B cell (primary cell): Measurements from ENCODE around the gene NUP58. TPM values are rescaled to one million over a fixed set of nuclear protein-coding genes. Genes with fewer than 3 reads are reported as not detected.

ENCODE experiments used
- ATAC-seq: fragments of 200-7000 bp; cut with Tn5 transposase; one replicate; pipeline ENCODE4 v1.10.0; 2021; ENCODE audit warnings: low read depth, mild to moderate bottlenecking, moderate number of reproducible peaks, moderate library complexity
- CTCF ChIA-PET: fragments of 350-600 bp; sonication (Branson Sonifier 250); formaldehyde crosslinking; loops from one replicate; lab custom pipeline; 2021; ENCODE audit warnings: antibody characterized with exemption, inconsistent platforms; lab: Charles Lee
- POLR2A ChIA-PET: fragments of 350-600 bp; sonication (Branson Sonifier 250); formaldehyde crosslinking; loops from one replicate; lab custom pipeline; 2021; ENCODE audit warnings: antibody characterized with exemption; lab: Charles Lee
- DNase-seq: peaks from one replicate; pipeline ENCODE4 v3.0.0; 2013
- H2AFZ ChIP-seq: 2 replicates; pipeline ENCODE4 v1.6.1; 2012; ENCODE audit warnings: mild to moderate bottlenecking, low read depth, low read length; ENCODE audit not compliant: insufficient read depth, poor library complexity, severe bottlenecking
- H3K27ac ChIP-seq, 2 donors: 1 replicate in 1 of 2; 2 replicates in 1 of 2; pipeline ENCODE4 v1.5.1; 2012 to 2013; ENCODE audit warnings: low read length in 2 of 2, mild to moderate bottlenecking in 2 of 2, moderate library complexity in 1 of 2
- H3K27me3 ChIP-seq, 4 experiments: fragments of 200-600 bp in 1 of 4; sonication (generic) in 1 of 4; replicated peaks in 1 of 4; 1 replicate in 2 of 4; 2 replicates in 2 of 4; pipeline versions ENCODE4 v1.6.1 to v1.7.0; 2013 to 2016; ENCODE audit warnings: low read length in 3 of 4, mild to moderate bottlenecking in 2 of 4, mixed read lengths in 1 of 4, moderate library complexity in 1 of 4; ENCODE audit not compliant: insufficient read depth in 4 of 4, control insufficient read depth in 3 of 4; ENCODE audit errors: control extremely low read depth in 1 of 4
- H3K36me3 ChIP-seq, 2 experiments: replicated peaks in 1 of 2; 1 replicate in 1 of 2; 2 replicates in 1 of 2; pipeline versions ENCODE4 v1.6.1 to v1.7.1; 2013; ENCODE audit warnings: low read length in 1 of 2; ENCODE audit not compliant: insufficient read depth in 2 of 2, control insufficient read depth in 1 of 2; ENCODE audit errors: control extremely low read depth in 1 of 2, extremely low read depth in 1 of 2
- H3K4me1 ChIP-seq, 2 donors: fragments of 200-600 bp in 1 of 2; sonication (generic) in 1 of 2; 1 replicate in 1 of 2; 2 replicates in 1 of 2; pipeline versions ENCODE4 v1.5.1 to v1.6.1; 2013 to 2017; ENCODE audit warnings: low read length in 2 of 2; ENCODE audit not compliant: control insufficient read depth in 2 of 2, insufficient read depth in 2 of 2
- H3K4me2 ChIP-seq: replicated peaks from 2 replicates; pipeline ENCODE3; 2012; ENCODE audit warnings: mild to moderate bottlenecking, low read depth, low read length; ENCODE audit not compliant: poor library complexity, severe bottlenecking
- H3K4me3 ChIP-seq, 5 experiments: fragments of 200-600 bp in 1 of 5; sonication (generic) in 1 of 5; 1 replicate in 3 of 5; 2 replicates in 2 of 5; pipeline versions ENCODE4 v1.5.1 to v1.7.0; 2011 to 2016; ENCODE audit warnings: low read length in 4 of 5, mild to moderate bottlenecking in 4 of 5, low read depth in 2 of 5, control low read depth in 1 of 5, moderate library complexity in 1 of 5; ENCODE audit not compliant: insufficient read depth in 1 of 5; ENCODE audit errors: control extremely low read depth in 1 of 5, extremely low read depth in 1 of 5
- H3K79me2 ChIP-seq: fragments of 200-600 bp; sonication (generic); one replicate; pipeline ENCODE4 v1.6.0; 2016; ENCODE audit warnings: low read length; ENCODE audit not compliant: control insufficient read depth, insufficient read depth
- H3K9ac ChIP-seq: fragments of 200-600 bp; sonication (generic); 2 replicates; pipeline ENCODE4 v1.6.1; 2017; ENCODE audit warnings: mild to moderate bottlenecking, low read length, moderate library complexity
- H3K9me3 ChIP-seq, 3 donors: one replicate each; pipeline versions ENCODE4 v1.6.1 to v1.7.1; 2013; ENCODE audit warnings: low read length in 2 of 3; ENCODE audit not compliant: control insufficient read depth in 2 of 3, insufficient read depth in 1 of 3; ENCODE audit errors: control extremely low read depth in 1 of 3
- H4K20me1 ChIP-seq: 2 replicates; pipeline ENCODE4 v1.6.0; 2012; ENCODE audit warnings: mild to moderate bottlenecking, low read length; ENCODE audit not compliant: insufficient read depth, control insufficient read depth, poor library complexity, severe bottlenecking
- H3K27ac Mint-ChIP-seq: one replicate; pipeline ENCODE4 v1.8.0; 2021; ENCODE audit warnings: mixed read lengths
- H3K27me3 Mint-ChIP-seq: one replicate; pipeline ENCODE4 v1.8.0; 2021; ENCODE audit warnings: mixed read lengths
- H3K4me1 Mint-ChIP-seq: one replicate; pipeline ENCODE4 v1.8.0; 2021; ENCODE audit warnings: mixed read lengths
- H3K4me3 Mint-ChIP-seq: one replicate; pipeline ENCODE4 v1.8.0; 2021; ENCODE audit warnings: mixed read lengths
- H3K9me3 Mint-ChIP-seq: one replicate; pipeline ENCODE4 v1.8.0; 2022; ENCODE audit warnings: mixed read lengths; ENCODE audit not compliant: insufficient read depth
- EZH2 ChIP-seq: IDR thresholded peaks from 2 replicates; pipeline ENCODE4 v1.6.1; 2012; ENCODE audit warnings: borderline replicate concordance, low read depth, mild to moderate bottlenecking, moderate library complexity, low read length; ENCODE audit not compliant: insufficient read depth, poor library complexity, severe bottlenecking
- WGBS: methylation state at CpG from one replicate; pipeline ENCODE4 v1.1.5; 2013; ENCODE audit warnings: missing lambda C conversion rate; ENCODE audit not compliant: insufficient coverage; 5-methylcytosine and 5-hydroxymethylcytosine counted together
- intact Hi-C: fragments of 100-400 bp; cut with micrococcal nuclease; formaldehyde crosslinking; loops from one replicate; pipeline ENCODE4 v1.10.0; 2022
- polyA plus RNA-seq: library from polyadenylated mRNA; depleted of rRNA; stranded (reverse); fragments of >200 nt; gene quantifications from 2 replicates; pipeline ENCODE4 v1.2.3, GENCODE V29; 2012
- total RNA-seq, 2 donors: library from RNA; stranded (reverse); fragments of 120-200 nt in 1 of 2; gene quantifications; 1 replicate in 1 of 2; 2 replicates in 1 of 2; pipeline versions ENCODE4 v1.2.3 to v1.2.4, GENCODE V29; 2013 to 2022
- TF ChIP-seq, protein P1 (sequence below): fragments of 200-600 bp; IDR thresholded peaks from one replicate; pipeline ENCODE4 v1.8.0; 2022; ENCODE audit warnings: antibody characterized with exemption, mild to moderate bottlenecking

Gene NUP58
- total and polyA plus RNA-seq, 2 donors (not counting 1 experiment from before 2014, with no cell fraction given) = 11.8 to 41.0 TPM

DNA sequence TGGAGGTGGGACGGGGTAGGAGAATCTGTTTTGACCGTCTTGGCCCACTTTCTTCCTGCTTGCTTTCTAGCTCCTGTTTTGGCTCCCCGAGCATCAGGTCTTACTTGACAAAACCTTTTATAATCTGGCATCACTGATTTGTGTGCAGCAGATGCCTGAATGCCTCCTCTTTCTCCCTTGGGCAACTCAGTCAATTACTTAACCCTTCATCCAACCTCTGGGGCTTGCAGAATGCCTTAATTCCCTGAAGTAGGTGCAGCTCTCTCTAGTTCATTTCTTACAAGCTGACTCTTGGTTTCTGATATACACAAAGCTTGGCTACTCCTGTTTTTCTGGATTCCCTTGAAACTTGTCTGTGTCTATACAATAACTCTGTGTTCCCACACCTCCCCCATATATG lies 5.7 kb upstream of the NUP58 start:
- Mint-ChIP-seq H3K27ac (no peak overlapping the region), H3K4me1 (peaks cover 5% of the 10 kb centered on the region), H3K27me3 (peaks cover 47% of the 10 kb centered on the region), H3K9me3 (no peaks in the 10 kb centered on the region), H3K4me3 (no peak overlapping the region)
- Histone ChIP-seq H3K79me2 (peaks cover 7% of the 10 kb centered on the region), H3K27me3 (peaks cover 0 to 32% (median 28%) of the 10 kb centered on the region in 4 experiments), H3K36me3 (no peaks in the 10 kb centered on the region), H3K4me1 (peaks cover 2 to 3% of the 10 kb centered on the region in 2 donors), H3K4me2 (no peak overlapping the region), H2AFZ (no peak overlapping the region), H3K9me3 (peaks cover 0 to 2% (median 0%) of the 10 kb centered on the region in 3 donors), H4K20me1 (no peaks in the 10 kb centered on the region), H3K4me3 (no peak overlapping the region), H3K9ac (no peak overlapping the region), H3K27ac (no peak overlapping the region)
- ChIA-PET POLR2A (no interaction called here), CTCF (interaction anchor here (2.4 kb wide), 1 partner anchor 62 kb away, joined by 5 read pairs; no protein-coding TSS in a partner anchor)
- intact Hi-C loops = no loop called here
- DNase-seq (no peak), ATAC-seq (no peak)
- TF ChIP-seq EZH2 = no peak
- TF ChIP-seq, protein P1, sequence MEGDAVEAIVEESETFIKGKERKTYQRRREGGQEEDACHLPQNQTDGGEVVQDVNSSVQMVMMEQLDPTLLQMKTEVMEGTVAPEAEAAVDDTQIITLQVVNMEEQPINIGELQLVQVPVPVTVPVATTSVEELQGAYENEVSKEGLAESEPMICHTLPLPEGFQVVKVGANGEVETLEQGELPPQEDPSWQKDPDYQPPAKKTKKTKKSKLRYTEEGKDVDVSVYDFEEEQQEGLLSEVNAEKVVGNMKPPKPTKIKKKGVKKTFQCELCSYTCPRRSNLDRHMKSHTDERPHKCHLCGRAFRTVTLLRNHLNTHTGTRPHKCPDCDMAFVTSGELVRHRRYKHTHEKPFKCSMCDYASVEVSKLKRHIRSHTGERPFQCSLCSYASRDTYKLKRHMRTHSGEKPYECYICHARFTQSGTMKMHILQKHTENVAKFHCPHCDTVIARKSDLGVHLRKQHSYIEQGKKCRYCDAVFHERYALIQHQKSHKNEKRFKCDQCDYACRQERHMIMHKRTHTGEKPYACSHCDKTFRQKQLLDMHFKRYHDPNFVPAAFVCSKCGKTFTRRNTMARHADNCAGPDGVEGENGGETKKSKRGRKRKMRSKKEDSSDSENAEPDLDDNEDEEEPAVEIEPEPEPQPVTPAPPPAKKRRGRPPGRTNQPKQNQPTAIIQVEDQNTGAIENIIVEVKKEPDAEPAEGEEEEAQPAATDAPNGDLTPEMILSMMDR = no peak
- 90% methylated on average over 1 of the region's 3 CpGs for WGBS

DNA sequence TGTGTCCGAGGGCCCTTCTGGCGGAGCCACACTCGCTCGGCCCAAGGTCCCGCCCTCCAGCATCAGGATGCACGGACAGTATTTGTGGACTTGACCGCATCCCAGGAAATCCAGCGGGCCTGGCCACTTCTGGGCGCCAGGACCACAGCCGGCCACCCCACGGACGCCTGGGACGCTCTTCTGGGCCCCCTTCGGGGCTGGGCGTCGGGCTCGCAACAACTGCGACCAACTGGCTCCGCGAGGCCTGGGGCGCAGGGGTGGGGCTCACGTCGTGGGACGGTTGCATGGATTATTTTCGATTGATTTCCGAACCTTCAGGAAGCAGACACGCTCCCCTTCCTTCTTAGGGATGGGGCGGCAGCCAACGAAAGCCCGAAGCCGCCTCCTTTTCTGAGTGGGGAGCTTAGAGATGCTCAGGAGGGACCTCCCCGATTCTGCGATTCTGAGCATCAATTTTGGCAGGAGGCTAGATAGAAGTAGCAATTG lies 521 bp upstream of the NUP58 start:
- H3K4me1 ChIP-seq = peaks cover 13 to 17% of the 10 kb centered on the region in 2 donors
- H3K9ac ChIP-seq = peak overlapping the region; percentile 86
- Mint-ChIP-seq H3K4me1 (peaks cover 33% of the 10 kb centered on the region), H3K9me3 (no peaks in the 10 kb centered on the region), H3K27ac (peak overlapping the region; percentile 95), H3K4me3 (peak overlapping the region; percentile 87), H3K27me3 (peaks cover 22% of the 10 kb centered on the region)
- intact Hi-C loops = loop anchor here (1.0 to 5.0 kb wide), 6 partner anchors 14 to 1951 kb away; partner anchors contain the start of genes MTMR6 and RPL21
- peaks cover 53% of the 10 kb centered on the region for H3K79me2 ChIP-seq
- H3K4me3 ChIP-seq = peak overlapping the region; percentile 69 to 94 (median 86)
- WGBS = 34% methylated on average over 29 of the region's 33 CpGs
- TF ChIP-seq, protein P1 = no peak
- TF ChIP-seq EZH2 = no peak
- H3K27ac ChIP-seq = peak overlapping the region; percentile 90 to 97
- ATAC-seq (peak; percentile 19), DNase-seq (no peak)
- peaks cover 0 to 9% of the 10 kb centered on the region in 2 experiments for H3K36me3 ChIP-seq
- peak overlapping the region; percentile 71 for H3K4me2 ChIP-seq
- H3K9me3 ChIP-seq = peaks cover 0 to 6% (median 0%) of the 10 kb centered on the region in 3 donors
- H4K20me1 ChIP-seq = peaks cover 10% of the 10 kb centered on the region
- ChIA-PET POLR2A (no interaction called here), CTCF (interaction anchor here (0.9 to 1.7 kb wide), 2 partner anchors 13 to 14 kb away, joined by 3 to 5 read pairs; no protein-coding TSS in a partner anchor)
- peaks cover 0 to 25% (median 20%) of the 10 kb centered on the region in 4 experiments for H3K27me3 ChIP-seq
- H2AFZ ChIP-seq = peak overlapping the region; percentile 87
